ENCODE data around the gene FBXW8.

Gene FBXW8

DNA sequence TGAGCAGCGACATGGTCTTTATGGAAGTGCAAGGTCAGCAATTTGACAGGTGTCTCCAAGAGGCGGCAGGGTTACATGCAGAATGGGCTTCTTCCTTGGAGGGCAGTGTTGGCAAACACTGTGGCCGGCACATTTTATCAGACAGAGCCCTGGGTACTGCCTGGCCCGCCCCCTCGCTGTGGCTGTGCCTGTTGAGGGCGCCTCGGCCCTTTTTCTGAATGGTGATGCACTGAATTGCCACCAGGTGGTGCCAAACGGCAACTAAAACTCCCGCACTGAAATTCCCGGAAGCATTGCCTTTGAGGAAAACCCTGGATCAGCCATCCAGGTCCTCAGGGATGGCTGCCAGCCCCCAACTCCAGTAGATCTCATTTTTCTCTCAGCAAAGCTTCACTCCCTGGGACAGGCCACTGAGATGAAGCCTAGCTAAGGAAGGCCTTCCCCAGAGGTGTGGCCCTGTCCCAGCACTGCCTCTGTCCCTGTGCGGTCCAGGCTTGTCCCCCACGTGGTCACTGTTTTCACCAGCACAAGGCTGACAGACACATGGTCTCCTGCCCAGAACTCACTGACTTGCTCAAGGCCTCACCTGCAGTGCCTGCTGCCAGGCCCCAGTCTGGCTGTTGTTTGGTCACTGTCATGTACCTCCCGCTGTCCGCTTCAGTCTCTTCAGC is 114.9 kb downstream of the FBXW8 start:
- peak in 4 of 5 donors; percentile 16 to 34 (median 32) for DNase-seq

DNA sequence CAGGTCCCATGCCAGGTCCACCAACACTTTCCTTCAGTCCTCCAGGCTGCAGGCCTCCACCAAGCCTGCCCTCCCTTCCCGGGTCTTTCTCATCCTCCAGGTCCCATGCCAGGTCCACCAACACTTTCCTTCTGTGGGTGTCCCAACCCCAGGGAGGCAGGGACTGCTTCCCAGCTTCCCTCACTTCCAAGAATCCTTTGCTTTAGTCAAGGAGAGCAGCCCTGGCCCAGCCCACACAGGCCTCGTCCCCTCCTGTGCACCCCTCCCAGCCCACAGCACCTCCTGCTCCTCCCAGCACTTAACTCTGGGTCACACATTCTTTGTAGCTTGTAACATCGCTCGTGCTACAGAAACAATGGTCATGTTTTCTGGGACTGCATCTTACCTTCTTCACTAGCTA is 115.6 kb downstream of the FBXW8 start:
- no peak for DNase-seq

- no peak for DNase-seq
Measured at GRCh38 chr12:117026921-117027250, 116.1 kb downstream of the FBXW8 start.

DNA sequence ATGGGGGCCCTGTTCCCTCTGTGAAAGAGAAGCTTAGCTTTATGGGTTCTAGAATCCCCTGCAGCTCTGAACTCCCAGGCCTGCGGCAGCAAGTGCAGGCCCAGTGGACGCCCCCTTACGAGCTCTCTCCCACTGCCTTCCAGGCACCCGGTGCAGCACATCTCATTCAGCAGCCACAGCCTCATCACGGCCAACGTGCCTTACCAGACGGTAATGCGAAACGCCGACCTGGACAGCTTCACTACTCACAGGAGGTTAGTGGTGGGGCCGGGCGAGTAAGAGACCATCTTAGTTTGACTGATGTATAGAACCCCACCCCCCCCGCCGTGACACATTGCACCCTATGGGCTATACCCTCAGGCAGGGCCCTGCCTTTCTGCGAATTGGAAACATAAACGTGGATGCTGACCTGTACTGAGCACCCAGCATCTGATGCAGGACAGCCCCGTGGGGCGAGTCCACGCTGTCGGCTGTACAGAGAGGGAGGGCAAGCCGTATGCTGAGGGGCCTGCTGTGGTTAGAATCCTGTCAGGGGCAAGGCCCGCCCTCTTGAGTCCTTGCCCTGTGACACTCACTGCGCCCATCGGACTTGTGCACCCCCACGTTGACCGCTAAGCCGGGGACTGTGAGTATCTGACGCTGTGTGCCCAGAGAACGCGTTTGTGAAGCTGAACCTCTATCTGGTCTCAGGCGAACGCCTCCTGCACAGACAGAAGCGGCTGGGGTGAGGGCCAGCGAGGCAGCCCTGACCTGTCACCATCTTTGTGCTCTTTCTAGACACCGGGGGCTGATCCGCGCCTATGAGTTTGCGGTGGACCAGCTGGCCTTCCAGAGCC is 116.7 kb downstream of the FBXW8 start:
- no peak for DNase-seq

DNA sequence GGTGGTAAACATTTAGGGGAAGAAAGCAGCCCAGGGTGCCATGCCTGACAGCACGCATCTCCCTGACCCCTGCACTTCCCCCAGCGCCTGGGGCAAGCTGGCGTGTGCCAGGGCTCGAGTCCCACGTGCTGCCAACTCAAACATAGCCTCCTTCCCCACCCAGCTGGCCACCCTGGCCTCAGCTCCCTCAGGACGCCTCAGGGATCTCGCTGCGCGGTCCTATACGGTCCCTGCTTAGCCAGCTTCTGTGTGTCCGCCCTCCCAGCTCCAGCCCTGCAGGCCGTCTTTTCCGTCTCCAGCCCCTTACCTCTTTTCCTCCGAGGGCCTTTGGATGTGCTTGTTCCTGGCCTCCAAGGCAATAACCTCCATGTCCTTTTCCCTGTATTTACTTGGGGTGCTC is 117.5 kb downstream of the FBXW8 start:
- DNase-seq: no peak

- no peak for DNase-seq
Measured at GRCh38 chr12:117030187-117030900, 119.6 kb downstream of the FBXW8 start.

DNA sequence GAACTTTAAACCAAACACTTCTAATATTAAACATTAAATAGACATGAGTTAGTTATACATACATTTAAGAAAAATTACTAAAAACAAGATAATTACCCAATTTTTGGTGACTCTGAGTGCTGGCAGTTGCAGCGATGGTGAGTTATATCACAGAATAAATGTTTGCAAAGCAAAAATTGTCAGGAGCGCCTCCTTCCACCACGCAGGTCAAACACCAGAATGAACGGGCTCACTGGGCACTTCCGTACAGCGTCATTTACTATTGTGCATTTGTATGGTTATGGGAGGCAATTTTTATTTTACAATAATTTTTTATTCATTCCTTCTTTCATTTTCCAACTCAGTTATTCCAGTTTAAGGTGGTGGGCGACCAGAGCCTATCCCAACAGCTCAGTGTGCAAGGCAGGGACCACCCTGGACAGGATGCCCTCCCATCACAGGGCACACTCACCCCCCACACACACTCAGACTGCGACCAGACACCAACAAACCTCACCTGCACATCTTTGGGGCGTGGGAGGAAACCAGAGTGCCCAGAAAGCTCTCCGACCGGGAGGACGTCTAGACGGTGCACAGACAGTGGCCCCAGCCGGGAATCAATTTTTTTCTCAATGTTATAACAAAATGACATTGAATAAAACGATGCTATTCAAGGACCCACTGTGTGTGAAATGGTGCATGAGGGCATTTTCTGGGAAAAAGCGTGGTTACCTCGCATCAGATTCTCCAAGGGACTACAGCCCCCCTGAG is 121.3 kb downstream of the FBXW8 start:
- no peak for DNase-seq

GRCh38 chr12:117032593-117033381 is 122.0 kb downstream of the FBXW8 start:
- DNase-seq: no peak

DNA sequence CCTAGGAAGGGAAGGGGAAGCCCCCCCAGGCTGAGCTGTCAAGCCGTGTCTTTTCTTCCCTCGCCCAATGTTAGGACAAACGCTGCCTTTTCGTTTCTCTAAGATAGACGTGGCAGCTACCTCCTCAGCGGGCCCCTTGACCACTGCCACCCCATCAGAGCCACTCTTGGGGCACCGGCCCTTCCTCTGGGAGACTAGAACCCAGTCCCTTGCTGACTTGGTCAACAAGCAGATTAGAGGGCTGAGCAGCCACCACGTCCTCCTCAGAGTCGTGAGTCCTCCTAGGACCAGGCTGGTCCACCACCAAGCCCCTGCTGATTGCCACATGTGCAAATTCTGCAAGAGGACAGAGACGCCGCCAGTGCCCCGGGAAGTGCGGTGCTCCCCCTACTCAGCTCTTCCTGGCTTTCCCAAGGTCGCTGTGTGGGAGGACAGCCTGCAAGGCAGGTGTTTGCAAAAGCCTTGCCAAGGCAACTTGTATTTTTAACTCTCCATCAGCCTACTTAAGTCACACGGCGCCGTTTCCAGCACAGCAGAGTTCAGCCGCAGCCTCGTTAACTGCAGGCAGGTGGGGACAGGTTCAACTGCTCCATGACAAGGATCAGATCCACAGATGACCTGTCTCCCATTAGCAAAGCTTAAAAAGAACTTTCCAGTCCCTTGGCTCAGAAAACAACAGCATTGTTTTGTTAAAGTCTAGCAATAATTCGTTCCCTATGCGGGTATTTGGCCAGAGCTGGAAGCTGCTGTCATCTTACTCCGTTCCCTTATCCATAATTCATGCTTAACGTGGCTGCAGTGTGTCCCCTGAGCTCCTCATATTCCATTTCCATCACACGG is 122.9 kb downstream of the FBXW8 start:
- no peak for DNase-seq

DNA sequence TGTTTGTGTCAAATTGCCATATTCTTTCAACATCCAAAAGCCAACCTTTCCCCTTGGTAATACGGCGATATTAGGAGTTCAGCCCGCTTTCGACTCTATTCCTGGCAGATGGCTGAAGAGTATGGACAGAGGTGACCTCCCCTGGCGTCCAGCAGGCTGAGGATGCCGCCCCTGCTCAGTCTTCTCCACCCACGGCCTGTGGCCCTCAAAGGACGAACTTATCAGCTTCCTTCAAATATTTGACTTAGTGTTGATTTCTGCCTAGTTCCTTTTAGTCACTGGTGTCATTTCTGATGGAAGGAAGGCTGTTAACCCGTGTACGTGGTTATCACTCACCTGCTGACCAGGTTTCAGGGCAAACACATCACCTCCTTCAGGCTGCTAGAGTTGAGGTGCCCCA is 123.5 kb downstream of the FBXW8 start:
- DNase-seq: no peak

DNA sequence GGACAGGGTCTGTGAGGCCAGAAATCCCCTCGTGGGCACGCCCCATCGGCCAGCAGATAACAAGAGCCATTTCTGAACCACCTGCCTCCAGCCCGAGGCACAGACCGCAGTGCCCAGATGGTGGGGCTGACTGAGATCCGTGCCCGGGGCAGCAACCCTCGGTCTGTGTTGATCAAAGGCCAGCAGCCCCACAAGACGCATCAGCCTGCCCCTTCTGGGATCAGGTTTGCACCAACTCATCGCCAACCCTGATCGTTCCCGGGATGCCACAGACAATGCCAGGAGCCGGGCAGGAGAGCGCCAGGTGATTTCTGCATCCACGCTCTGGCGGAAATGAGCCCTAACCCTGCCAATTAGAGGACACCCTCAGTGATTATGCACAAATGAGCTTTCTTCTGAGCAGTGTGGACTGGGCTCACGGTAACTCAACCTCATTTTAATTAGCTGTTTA is 124.0 kb downstream of the FBXW8 start:
- DNase-seq: no peak

DNA sequence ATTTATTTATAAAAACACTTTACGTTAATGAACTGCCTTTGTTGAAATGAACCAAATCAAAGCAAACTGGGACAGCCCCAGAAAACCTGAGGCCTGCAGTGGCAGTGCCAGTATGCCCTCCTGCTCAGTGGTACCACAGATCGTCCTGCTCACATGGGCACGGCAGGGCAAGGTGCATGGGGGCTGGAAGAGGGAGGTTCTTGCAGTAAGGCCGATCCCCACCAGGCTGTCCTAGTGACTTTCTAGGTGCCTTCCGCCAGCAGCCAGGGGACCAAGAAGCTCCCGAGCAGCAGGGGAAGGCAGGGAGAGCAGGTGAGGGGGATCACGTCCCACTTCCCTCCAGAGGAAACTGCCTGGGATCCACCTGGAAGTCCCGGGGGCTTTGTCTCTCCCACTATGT is 124.5 kb downstream of the FBXW8 start:
- no peak for DNase-seq

DNA sequence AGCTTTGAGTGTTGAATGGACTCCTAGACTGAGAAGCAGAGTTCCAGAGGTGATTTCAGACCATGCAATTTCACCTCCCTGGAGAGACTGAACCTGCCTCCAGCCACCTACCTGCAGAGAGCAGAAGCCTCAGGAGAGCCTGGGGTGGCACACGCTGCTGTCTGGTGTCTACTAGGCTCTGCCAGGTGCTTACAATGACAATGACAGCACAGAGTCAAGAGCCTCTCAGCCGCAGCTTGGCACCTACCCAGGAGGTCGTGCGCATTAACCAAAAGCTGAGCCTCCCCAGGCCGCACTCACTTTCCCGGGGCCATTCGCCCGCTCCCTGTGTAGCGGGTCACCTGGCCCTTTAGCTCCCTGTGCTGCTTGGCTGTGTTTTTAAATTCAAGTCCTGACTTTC is 125.3 kb downstream of the FBXW8 start:
- DNase-seq: no peak

DNA sequence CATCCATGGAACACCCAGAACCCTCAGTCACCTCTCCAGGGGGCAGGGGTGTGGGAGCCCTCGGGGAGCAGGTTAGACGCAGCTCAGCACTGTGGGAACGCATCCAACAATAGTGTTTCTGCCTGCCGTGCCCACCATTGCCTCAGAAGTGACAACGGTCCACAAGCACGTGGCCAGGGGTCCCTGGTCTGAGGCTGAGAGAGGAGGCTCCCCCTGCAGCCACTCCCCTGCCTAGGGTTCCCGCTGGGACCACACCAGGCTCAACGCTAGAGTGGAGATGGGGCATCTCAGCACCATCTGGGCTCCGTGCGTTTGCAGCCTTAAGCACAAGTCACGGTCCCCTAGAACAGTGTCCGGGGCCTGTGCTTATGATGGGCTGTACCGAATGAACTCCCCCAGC is 125.8 kb downstream of the FBXW8 start:
- DNase-seq: no peak

GRCh38 chr12:117037289-117038022 is 126.7 kb downstream of the FBXW8 start:
- no peak for DNase-seq

GRCh38 chr12:117038023-117038680 is 127.4 kb downstream of the FBXW8 start:
- DNase-seq: no peak

DNA sequence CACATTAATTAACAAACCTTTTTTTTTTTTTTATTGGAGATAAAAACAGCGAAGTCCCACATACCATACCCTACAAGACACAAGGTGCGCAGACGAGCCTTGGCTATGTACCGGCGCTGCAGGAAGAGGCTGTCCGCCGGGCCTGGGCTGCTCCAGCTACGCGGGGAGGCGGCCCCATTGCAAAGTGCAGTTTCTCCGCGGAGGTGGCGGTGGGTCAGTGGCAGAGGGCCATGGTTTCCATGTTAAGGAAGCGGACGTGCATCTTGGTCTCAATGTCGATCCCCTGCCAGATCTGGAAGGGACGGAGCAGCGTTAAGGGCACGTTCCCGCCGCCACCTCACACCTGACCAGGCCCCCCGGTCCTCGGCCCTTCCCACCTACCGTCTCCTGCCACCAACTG is 128.2 kb downstream of the FBXW8 start:
- no peak for DNase-seq

GRCh38 chr12:117039891-117040309 is 129.2 kb downstream of the FBXW8 start:
- no peak for DNase-seq

- no peak for DNase-seq
Measured at GRCh38 chr12:117040496-117040895, 129.7 kb downstream of the FBXW8 start.

GRCh38 chr12:117041798-117042170 is 131.0 kb downstream of the FBXW8 start:
- DNase-seq: no peak
